HG02938 (cell line): ENCODE data around the gene UGT1A5.

Source experiments
- ATAC-seq: cut with Tn5 transposase; IDR thresholded peaks from one replicate; pipeline ENCODE4 v1.9.1; 2021; ENCODE audit warnings: mild to moderate bottlenecking, moderate library complexity; ENCODE audit not compliant: unreplicated experiment

The UGT1A5 gene

GRCh38 chr2:233807215-233807865, 94.6 kb downstream of the UGT1A5 start:
- no peak for ATAC-seq

- ATAC-seq = no peak
These were observed 95.5 kb downstream of the UGT1A5 start for GRCh38 chr2:233807966-233808935.

- no peak for ATAC-seq
These were observed 97.7 kb downstream of the UGT1A5 start for GRCh38 chr2:233810385-233810784.

- no peak for ATAC-seq
These were observed 98.4 kb downstream of the UGT1A5 start for GRCh38 chr2:233811087-233811486.

- no peak for ATAC-seq
These were observed 99.0 kb downstream of the UGT1A5 start for GRCh38 chr2:233811732-233812131.

- ATAC-seq = no peak
These were observed 100.7 kb downstream of the UGT1A5 start for GRCh38 chr2:233813236-233814055.

- ATAC-seq = no peak
These were observed 101.5 kb downstream of the UGT1A5 start for GRCh38 chr2:233814056-233814835.

GRCh38 chr2:233815861-233816260, 103.2 kb downstream of the UGT1A5 start:
- ATAC-seq = no peak

GRCh38 chr2:233816334-233816733, 103.6 kb downstream of the UGT1A5 start:
- no peak for ATAC-seq

GRCh38 chr2:233816771-233817170, 104.1 kb downstream of the UGT1A5 start:
- ATAC-seq = no peak

GRCh38 chr2:233817361-233817911, 104.7 kb downstream of the UGT1A5 start:
- ATAC-seq = no peak

- ATAC-seq = no peak
These were observed 105.4 kb downstream of the UGT1A5 start for GRCh38 chr2:233817995-233818638.

GRCh38 chr2:233818639-233819621, 106.2 kb downstream of the UGT1A5 start:
- no peak for ATAC-seq

- ATAC-seq = no peak
These were observed 107.4 kb downstream of the UGT1A5 start for GRCh38 chr2:233819884-233820773.

- ATAC-seq = no peak
These were observed 108.0 kb downstream of the UGT1A5 start for GRCh38 chr2:233820774-233821105.

GRCh38 chr2:233821196-233821595, 108.5 kb downstream of the UGT1A5 start:
- ATAC-seq = no peak

GRCh38 chr2:233821709-233822100, 109.0 kb downstream of the UGT1A5 start:
- no peak for ATAC-seq
